Measurements from ENCODE around the gene EHD4. TPM values are rescaled to one million over a fixed set of nuclear protein-coding genes. Genes with fewer than 3 reads are reported as not detected.

The EHD4 gene
- total RNA-seq, 1 donor from 2014 or later: 21.1 TPM

- FAIRE-seq: no peak
- H3K27me3 ChIP-seq (ENCODE audit: control insufficient read depth, insufficient read depth, low read length): peaks cover 3% of the 10 kb centered on the region
- H3K36me3 ChIP-seq (ENCODE audit: control insufficient read depth, insufficient read depth, low read length): no peaks in the 10 kb centered on the region
- no peak overlapping the region for H3K4me3 ChIP-seq (ENCODE audit: low read depth, low read length)
- TF ChIP-seq CTCF (IDR thresholded peaks at IDR 0.05; ENCODE audit: insufficient read depth, low read length, severe bottlenecking): no peak
- DNase-seq (ENCODE audit: low read depth): no peak
Measured at GRCh38 chr15:41884458-41884857, 87.9 kb downstream of the EHD4 start.

GRCh38 chr15:41883484-41883825 is 88.9 kb downstream of the EHD4 start:
- Histone ChIP-seq H3K36me3 (ENCODE audit: control insufficient read depth, insufficient read depth, low read length) (no peaks in the 10 kb centered on the region), H3K4me3 (ENCODE audit: low read depth, low read length) (no peak overlapping the region), H3K27me3 (ENCODE audit: control insufficient read depth, insufficient read depth, low read length) (peaks cover 3% of the 10 kb centered on the region)
- no peak for TF ChIP-seq CTCF (IDR thresholded peaks at IDR 0.05; ENCODE audit: insufficient read depth, low read length, severe bottlenecking)
- FAIRE-seq (no peak), DNase-seq (ENCODE audit: low read depth) (no peak)

GRCh38 chr15:41882689-41883483 is 89.5 kb downstream of the EHD4 start:
- FAIRE-seq (no peak), DNase-seq (ENCODE audit: low read depth) (peak; percentile 34)
- Histone ChIP-seq H3K36me3 (ENCODE audit: control insufficient read depth, insufficient read depth, low read length) (no peaks in the 10 kb centered on the region), H3K4me3 (ENCODE audit: low read depth, low read length) (peak overlapping the region; percentile 30), H3K27me3 (ENCODE audit: control insufficient read depth, insufficient read depth, low read length) (peaks cover 3% of the 10 kb centered on the region)
- TF ChIP-seq CTCF (IDR thresholded peaks at IDR 0.05; ENCODE audit: insufficient read depth, low read length, severe bottlenecking): no peak

- no peak for DNase-seq (ENCODE audit: low read depth)
- H3K27me3 ChIP-seq (ENCODE audit: control insufficient read depth, insufficient read depth, low read length): peaks cover 3% of the 10 kb centered on the region
- FAIRE-seq: no peak
- H3K4me3 ChIP-seq (ENCODE audit: low read depth, low read length): peak overlapping the region; percentile 30
- TF ChIP-seq CTCF (IDR thresholded peaks at IDR 0.05; ENCODE audit: insufficient read depth, low read length, severe bottlenecking): no peak
- no peaks in the 10 kb centered on the region for H3K36me3 ChIP-seq (ENCODE audit: control insufficient read depth, insufficient read depth, low read length)
Measured at GRCh38 chr15:41881920-41882688, 90.3 kb downstream of the EHD4 start.

- H3K4me3 ChIP-seq (ENCODE audit: low read depth, low read length): peak overlapping the region; percentile 13
Measured at GRCh38 chr15:41881550-41881919, 90.8 kb downstream of the EHD4 start.

More at GRCh38 chr15:41881550-41881919, 90.8 kb downstream of the EHD4 start:
- no peak for DNase-seq (ENCODE audit: low read depth)
- Histone ChIP-seq H3K27me3 (ENCODE audit: control insufficient read depth, insufficient read depth, low read length) (peaks cover 3% of the 10 kb centered on the region), H3K36me3 (ENCODE audit: control insufficient read depth, insufficient read depth, low read length) (no peaks in the 10 kb centered on the region)
- no peak for TF ChIP-seq CTCF (IDR thresholded peaks at IDR 0.05; ENCODE audit: insufficient read depth, low read length, severe bottlenecking)
- no peak for FAIRE-seq
